Activated naive CD4-positive, alpha-beta T cell treated with anti-CD3 and anti-CD28 coated beads, Interleukin-2, amount 50 U/mL, for 24 hours (primary cell): Measurements from ENCODE around the gene GATAD2A.
"Not testable (repeated sequence)": the region's sequence is repeated elsewhere in the genome, so short reads cannot be mapped to it uniquely, and the experiment has no call there.

Experiments used
- H3K27ac Mint-ChIP-seq: one replicate; pipeline ENCODE4 v1.8.0; 2021; ENCODE audit warnings: mild to moderate bottlenecking, mixed read lengths
- H3K27me3 Mint-ChIP-seq: one replicate; pipeline ENCODE4 v1.8.0; 2021; ENCODE audit warnings: mixed read lengths
- H3K36me3 Mint-ChIP-seq: one replicate; pipeline ENCODE4 v1.8.0; 2021; ENCODE audit warnings: mixed read lengths
- H3K4me1 Mint-ChIP-seq: one replicate; pipeline ENCODE4 v1.8.0; 2021; ENCODE audit warnings: mixed read lengths
- H3K4me3 Mint-ChIP-seq: one replicate; pipeline ENCODE4 v1.8.0; 2021; ENCODE audit warnings: mild to moderate bottlenecking, mixed read lengths
- H3K9me3 Mint-ChIP-seq: one replicate; pipeline ENCODE4 v1.8.0; 2021; ENCODE audit warnings: mixed read lengths

GATAD2A gene

GRCh38 chr19:19461671-19462622 lies 56.5 kb downstream of the GATAD2A start:
- H3K27ac Mint-ChIP-seq: peak overlapping the region; percentile 97
- peak overlapping the region; percentile 87 for H3K4me3 Mint-ChIP-seq
- H3K9me3 Mint-ChIP-seq: no peaks in the 10 kb centered on the region
- peaks cover 19% of the 10 kb centered on the region for H3K36me3 Mint-ChIP-seq
- peaks cover 86% of the 10 kb centered on the region for H3K4me1 Mint-ChIP-seq
- H3K27me3 Mint-ChIP-seq: no peaks in the 10 kb centered on the region

GRCh38 chr19:19463348-19464117 lies 58.1 kb downstream of the GATAD2A start:
- no peaks in the 10 kb centered on the region for H3K27me3 Mint-ChIP-seq
- H3K36me3 Mint-ChIP-seq: peaks cover 34% of the 10 kb centered on the region
- H3K27ac Mint-ChIP-seq: peak overlapping the region; percentile 67
- peaks cover 78% of the 10 kb centered on the region for H3K4me1 Mint-ChIP-seq
- peak overlapping the region; percentile 33 for H3K4me3 Mint-ChIP-seq
- peaks cover 5% of the 10 kb centered on the region for H3K9me3 Mint-ChIP-seq

- Mint-ChIP-seq H3K27ac (peak overlapping the region; percentile 65), H3K36me3 (peaks cover 34% of the 10 kb centered on the region), H3K9me3 (peaks cover 8% of the 10 kb centered on the region), H3K4me1 (peaks cover 71% of the 10 kb centered on the region), H3K4me3 (no peak overlapping the region), H3K27me3 (no peaks in the 10 kb centered on the region)
These were observed 59.0 kb downstream of the GATAD2A start for GRCh38 chr19:19464339-19465098.

GRCh38 chr19:19465436-19466070 lies 60.1 kb downstream of the GATAD2A start:
- peaks cover 36% of the 10 kb centered on the region for H3K36me3 Mint-ChIP-seq
- no peak overlapping the region for H3K27ac Mint-ChIP-seq
- H3K4me3 Mint-ChIP-seq: no peak overlapping the region
- H3K9me3 Mint-ChIP-seq: peaks cover 8% of the 10 kb centered on the region
- no peaks in the 10 kb centered on the region for H3K27me3 Mint-ChIP-seq
- peaks cover 68% of the 10 kb centered on the region for H3K4me1 Mint-ChIP-seq

- H3K4me3 Mint-ChIP-seq: peak overlapping the region; percentile 51
- H3K4me1 Mint-ChIP-seq: peaks cover 68% of the 10 kb centered on the region
- H3K9me3 Mint-ChIP-seq: peaks cover 8% of the 10 kb centered on the region
- peaks cover 36% of the 10 kb centered on the region for H3K36me3 Mint-ChIP-seq
- H3K27me3 Mint-ChIP-seq: no peaks in the 10 kb centered on the region
- peak overlapping the region; percentile 12 for H3K27ac Mint-ChIP-seq
These were observed 60.7 kb downstream of the GATAD2A start for GRCh38 chr19:19466201-19466600.

GRCh38 chr19:19468424-19469050 lies 63.1 kb downstream of the GATAD2A start:
- no peaks in the 10 kb centered on the region for H3K27me3 Mint-ChIP-seq
- peaks cover 70% of the 10 kb centered on the region for H3K4me1 Mint-ChIP-seq
- H3K27ac Mint-ChIP-seq: peak overlapping the region; percentile 36
- peaks cover 36% of the 10 kb centered on the region for H3K36me3 Mint-ChIP-seq
- peaks cover 8% of the 10 kb centered on the region for H3K9me3 Mint-ChIP-seq
- no peak overlapping the region for H3K4me3 Mint-ChIP-seq

- H3K27ac Mint-ChIP-seq: no peak overlapping the region
- no peaks in the 10 kb centered on the region for H3K27me3 Mint-ChIP-seq
- peaks cover 8% of the 10 kb centered on the region for H3K9me3 Mint-ChIP-seq
- no peak overlapping the region for H3K4me3 Mint-ChIP-seq
- H3K36me3 Mint-ChIP-seq: peaks cover 32% of the 10 kb centered on the region
- H3K4me1 Mint-ChIP-seq: peaks cover 69% of the 10 kb centered on the region
These were observed 65.1 kb downstream of the GATAD2A start for GRCh38 chr19:19470579-19470978.

GRCh38 chr19:19471682-19472081 lies 66.2 kb downstream of the GATAD2A start:
- H3K9me3 Mint-ChIP-seq: peaks cover 8% of the 10 kb centered on the region
- peaks cover 70% of the 10 kb centered on the region for H3K4me1 Mint-ChIP-seq
- H3K27me3 Mint-ChIP-seq: no peaks in the 10 kb centered on the region
- peaks cover 23% of the 10 kb centered on the region for H3K36me3 Mint-ChIP-seq
- H3K4me3 Mint-ChIP-seq: no peak overlapping the region
- no peak overlapping the region for H3K27ac Mint-ChIP-seq

- H3K27ac Mint-ChIP-seq, H3K27me3 Mint-ChIP-seq, H3K4me3 Mint-ChIP-seq, H3K9me3 Mint-ChIP-seq: not testable (repeated sequence)
- peaks cover 20% of the 10 kb centered on the region for H3K36me3 Mint-ChIP-seq
- peaks cover 74% of the 10 kb centered on the region for H3K4me1 Mint-ChIP-seq
These were observed 66.6 kb downstream of the GATAD2A start for GRCh38 chr19:19472106-19472505.

GRCh38 chr19:19475015-19475765 lies 69.7 kb downstream of the GATAD2A start:
- Mint-ChIP-seq H3K36me3 (peaks cover 3% of the 10 kb centered on the region), H3K27me3 (no peaks in the 10 kb centered on the region), H3K4me1 (peaks cover 83% of the 10 kb centered on the region), H3K27ac (peak overlapping the region; percentile 23), H3K4me3 (no peak overlapping the region), H3K9me3 (no peaks in the 10 kb centered on the region)

- Mint-ChIP-seq H3K36me3 (peaks cover 3% of the 10 kb centered on the region), H3K4me3 (no peak overlapping the region)
These were observed 70.7 kb downstream of the GATAD2A start for GRCh38 chr19:19475849-19476828.

GRCh38 chr19:19477705-19478383 lies 72.4 kb downstream of the GATAD2A start:
- peaks cover 79% of the 10 kb centered on the region for H3K4me1 Mint-ChIP-seq
- no peaks in the 10 kb centered on the region for H3K9me3 Mint-ChIP-seq
- peaks cover 3% of the 10 kb centered on the region for H3K36me3 Mint-ChIP-seq
- no peaks in the 10 kb centered on the region for H3K27me3 Mint-ChIP-seq
- H3K4me3 Mint-ChIP-seq: no peak overlapping the region
- peak overlapping the region; percentile 68 for H3K27ac Mint-ChIP-seq

More at GRCh38 chr19:19475849-19476828, 70.7 kb downstream of the GATAD2A start:
- H3K27me3 Mint-ChIP-seq: no peaks in the 10 kb centered on the region
- H3K27ac Mint-ChIP-seq: peak overlapping the region; percentile 62
- H3K4me1 Mint-ChIP-seq: peaks cover 83% of the 10 kb centered on the region
- no peaks in the 10 kb centered on the region for H3K9me3 Mint-ChIP-seq

- Mint-ChIP-seq H3K27ac (no peak overlapping the region), H3K27me3 (no peaks in the 10 kb centered on the region), H3K9me3 (no peaks in the 10 kb centered on the region), H3K4me1 (peaks cover 71% of the 10 kb centered on the region), H3K36me3 (peaks cover 5% of the 10 kb centered on the region), H3K4me3 (no peak overlapping the region)
These were observed 75.2 kb downstream of the GATAD2A start for GRCh38 chr19:19480688-19481087.
